ENCODE data around the gene CALB2. TPM values are rescaled to one million over a fixed set of nuclear protein-coding genes. Genes with fewer than 3 reads are reported as not detected.
"Not testable (repeated sequence)": the region's sequence is repeated elsewhere in the genome, so short reads cannot be mapped to it uniquely, and the experiment has no call there.

The CALB2 gene
- total and polyA plus RNA-seq, 2 donors (not counting 1 experiment from before 2014, with no cell fraction given), result not detected

DNA sequence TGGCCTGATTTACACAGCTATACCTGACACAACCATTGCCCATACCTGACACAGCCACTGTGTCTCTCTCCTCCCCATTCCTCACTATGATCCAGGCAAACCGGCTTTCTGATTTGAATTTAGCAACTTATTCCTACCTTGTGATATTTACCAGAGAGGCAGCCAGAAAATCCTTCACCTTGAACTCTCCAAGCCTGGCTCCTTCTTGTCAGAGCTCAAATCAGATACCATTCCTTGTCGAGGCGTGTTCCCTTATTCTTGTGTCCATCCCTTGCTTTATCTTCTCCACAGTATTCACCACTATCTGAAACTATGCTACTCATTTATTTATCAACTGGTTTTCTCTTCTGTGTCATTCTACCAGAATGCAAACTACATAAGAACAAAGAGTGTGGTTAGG, 44.9 kb upstream of the CALB2 start:
- intact Hi-C loops (cut with micrococcal nuclease); H3K4me1 Mint-ChIP-seq; H3K4me3 ChIP-seq (ENCODE audit: control extremely low read depth in 1 of 5, extremely low read depth in 1 of 5, insufficient read depth in 1 of 5, low read depth in 2 of 5, low read length in 4 of 5); H3K4me3 Mint-ChIP-seq; H3K4me2 ChIP-seq (replicated peaks; ENCODE audit: low read depth, low read length, poor library complexity, severe bottlenecking); H3K79me2 ChIP-seq (ENCODE audit: control insufficient read depth, insufficient read depth, low read length); DNase-seq; H2AFZ ChIP-seq (ENCODE audit: insufficient read depth, low read depth, low read length, poor library complexity, severe bottlenecking); H3K9me3 Mint-ChIP-seq (ENCODE audit: insufficient read depth); H3K27ac Mint-ChIP-seq; H3K27ac ChIP-seq (ENCODE audit: low read length in 2 of 2); H3K9me3 ChIP-seq (ENCODE audit: control extremely low read depth in 1 of 3, control insufficient read depth in 2 of 3, insufficient read depth in 1 of 3, low read length in 2 of 3); H3K4me1 ChIP-seq (ENCODE audit: control insufficient read depth in 2 of 2, insufficient read depth in 2 of 2, low read length in 2 of 2); H3K9ac ChIP-seq (ENCODE audit: low read length); H4K20me1 ChIP-seq (ENCODE audit: control insufficient read depth, insufficient read depth, low read length, poor library complexity, severe bottlenecking); H3K36me3 ChIP-seq (replicated peaks in 1 of 2; ENCODE audit: control extremely low read depth in 1 of 2, control insufficient read depth in 1 of 2, extremely low read depth in 1 of 2, insufficient read depth in 2 of 2, low read length in 1 of 2); ATAC-seq (ENCODE audit: low read depth); POLR2A ChIA-PET: not testable (repeated sequence)
- WGBS (ENCODE audit: insufficient coverage), result 60% methylated on average over 3 of the region's 3 CpGs
- CTCF ChIA-PET, result interaction anchor here (0.5 to 2.4 kb wide), 3 partner anchors 17 to 543 kb away, joined by 3 to 11 read pairs (median 3); no protein-coding TSS in a partner anchor
- peaks cover 53% of the 10 kb centered on the region for H3K27me3 Mint-ChIP-seq
- H3K27me3 ChIP-seq (replicated peaks in 1 of 4; ENCODE audit: control extremely low read depth in 1 of 4, control insufficient read depth in 3 of 4, insufficient read depth in 4 of 4, low read length in 3 of 4), result peaks cover 0 to 14% (median 7%) of the 10 kb centered on the region in 4 experiments

DNA sequence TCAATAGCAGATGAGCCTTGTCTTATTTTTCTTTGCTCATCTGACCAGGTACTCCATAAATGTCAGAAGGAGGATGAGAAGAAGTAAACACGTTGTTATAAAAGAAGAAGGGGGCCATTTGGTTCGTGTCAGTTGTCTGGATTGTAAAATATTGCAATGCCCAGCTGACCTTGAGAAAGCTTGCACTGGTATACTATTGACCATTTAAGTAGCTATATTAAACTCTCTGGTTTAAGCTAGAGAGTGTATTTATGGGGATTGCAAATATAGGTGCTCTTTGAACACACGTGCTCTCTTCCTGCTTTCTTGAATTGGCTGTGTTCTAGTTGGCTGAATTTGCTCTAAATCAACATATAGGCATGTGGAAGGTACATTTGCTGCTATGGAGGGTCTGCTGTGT, 43.3 kb upstream of the CALB2 start:
- ATAC-seq (ENCODE audit: low read depth) (no peak), DNase-seq (no peak)
- 60% methylated on average over 1 of the region's 3 CpGs for WGBS (ENCODE audit: insufficient coverage)
- no peak for TF ChIP-seq CTCF (IDR thresholded peaks at IDR 0.05)
- TF ChIP-seq EZH2 (IDR thresholded peaks at IDR 0.05; ENCODE audit: borderline replicate concordance, insufficient read depth, low read depth, low read length, poor library complexity, severe bottlenecking), result no peak
- H3K79me2 ChIP-seq (ENCODE audit: control insufficient read depth, insufficient read depth, low read length), result no peaks in the 10 kb centered on the region
- H4K20me1 ChIP-seq (ENCODE audit: control insufficient read depth, insufficient read depth, low read length, poor library complexity, severe bottlenecking), result no peaks in the 10 kb centered on the region
- H3K4me3 ChIP-seq (ENCODE audit: control extremely low read depth in 1 of 5, extremely low read depth in 1 of 5, insufficient read depth in 1 of 5, low read depth in 2 of 5, low read length in 4 of 5), result no peak overlapping the region
- H3K27ac ChIP-seq (ENCODE audit: low read length in 2 of 2), result no peak overlapping the region
- H3K27ac Mint-ChIP-seq, result no peak overlapping the region
- no peak overlapping the region for H3K4me2 ChIP-seq (replicated peaks; ENCODE audit: low read depth, low read length, poor library complexity, severe bottlenecking)
- CTCF ChIA-PET, result interaction anchor here (0.9 kb wide), 1 partner anchor 11 kb away, joined by 3 read pairs; no protein-coding TSS in a partner anchor
- no peak overlapping the region for H3K4me3 Mint-ChIP-seq
- POLR2A ChIA-PET, result no interaction called here
- H2AFZ ChIP-seq (ENCODE audit: insufficient read depth, low read depth, low read length, poor library complexity, severe bottlenecking), result no peak overlapping the region
- H3K4me1 ChIP-seq (ENCODE audit: control insufficient read depth in 2 of 2, insufficient read depth in 2 of 2, low read length in 2 of 2), result no peaks in the 10 kb centered on the region
- no peaks in the 10 kb centered on the region for H3K9me3 ChIP-seq (ENCODE audit: control extremely low read depth in 1 of 3, control insufficient read depth in 2 of 3, insufficient read depth in 1 of 3, low read length in 2 of 3)
- H3K27me3 ChIP-seq (replicated peaks in 1 of 4; ENCODE audit: control extremely low read depth in 1 of 4, control insufficient read depth in 3 of 4, insufficient read depth in 4 of 4, low read length in 3 of 4), result peaks cover 0 to 14% (median 8%) of the 10 kb centered on the region in 4 experiments
- H3K27me3 Mint-ChIP-seq, result peaks cover 42% of the 10 kb centered on the region
- no peak overlapping the region for H3K9ac ChIP-seq (ENCODE audit: low read length)
- no peaks in the 10 kb centered on the region for H3K36me3 ChIP-seq (replicated peaks in 1 of 2; ENCODE audit: control extremely low read depth in 1 of 2, control insufficient read depth in 1 of 2, extremely low read depth in 1 of 2, insufficient read depth in 2 of 2, low read length in 1 of 2)
- intact Hi-C loops (cut with micrococcal nuclease), result no loop called here
- H3K4me1 Mint-ChIP-seq, result no peaks in the 10 kb centered on the region
- H3K9me3 Mint-ChIP-seq (ENCODE audit: insufficient read depth), result no peaks in the 10 kb centered on the region
